Lung (tissue), 12 donors: ENCODE results near the gene PDLIM1. TPM values are rescaled to one million over a fixed set of nuclear protein-coding genes. Genes with fewer than 3 reads are reported as not detected.

Source experiments
- ATAC-seq: fragments of 200-7000 bp; cut with Tn5 transposase; one replicate; pipeline ENCODE4 v1.9.1; 2020; ENCODE audit warnings: moderate number of reproducible peaks; ENCODE audit not compliant: insufficient read depth, low FRiP score
- DNase-seq, 3 donors: peaks; one replicate each; pipeline ENCODE4 v3.0.0-alpha.2; 2013 to 2017
- H3K27ac ChIP-seq, 2 donors: one replicate each; pipeline ENCODE4 v1.5.1; 2013; ENCODE audit warnings: mild to moderate bottlenecking in 2 of 2, moderate library complexity in 2 of 2, control low read depth in 1 of 2, inconsistent platforms in 1 of 2, low read depth in 1 of 2, low read length in 1 of 2
- H3K27me3 ChIP-seq, 3 donors: one replicate each; pipeline ENCODE4 v1.5.1; 2013; ENCODE audit warnings: low read length in 2 of 3; ENCODE audit not compliant: control insufficient read depth in 3 of 3, insufficient read depth in 3 of 3
- H3K36me3 ChIP-seq, 4 donors: one replicate each; pipeline ENCODE4 v1.5.1; 2013; ENCODE audit warnings: low read length in 4 of 4, mild to moderate bottlenecking in 1 of 4, moderate library complexity in 1 of 4; ENCODE audit not compliant: control insufficient read depth in 4 of 4, insufficient read depth in 4 of 4
- H3K4me1 ChIP-seq, 5 donors: one replicate each; pipeline ENCODE4 v1.5.1; 2013; ENCODE audit warnings: low read length in 5 of 5, mild to moderate bottlenecking in 2 of 5, moderate library complexity in 1 of 5; ENCODE audit not compliant: control insufficient read depth in 5 of 5, insufficient read depth in 5 of 5
- H3K4me3 ChIP-seq: one replicate; pipeline ENCODE4 v1.5.1; 2013; ENCODE audit warnings: mild to moderate bottlenecking, control low read depth, moderate library complexity
- H3K9ac ChIP-seq, 2 donors: one replicate each; pipeline ENCODE4 v1.5.1; 2013; ENCODE audit warnings: low read length in 2 of 2, control low read depth in 1 of 2; ENCODE audit not compliant: insufficient read depth in 1 of 2
- H3K9me3 ChIP-seq, 4 donors: one replicate each; pipeline ENCODE4 v1.5.1; 2013; ENCODE audit warnings: low read length in 3 of 4, mild to moderate bottlenecking in 1 of 4, moderate library complexity in 1 of 4; ENCODE audit not compliant: control insufficient read depth in 4 of 4, insufficient read depth in 3 of 4
- CTCF ChIP-seq: IDR thresholded peaks from 2 replicates; pipeline ENCODE4 v1.5.1; 2012; ENCODE audit warnings: mild to moderate bottlenecking; ENCODE audit errors: control extremely low read depth, extremely low read depth
- WGBS, 2 donors: extraction: QIAGEN DNeasy Blood & Tissue Kit; methylation state at CpG; one replicate each; pipeline ENCODE4 v1.1.7; 2013; 5-methylcytosine and 5-hydroxymethylcytosine counted together
- polyA plus RNA-seq, 2 donors: library from polyadenylated mRNA; stranded (reverse); fragments of 200-250 nt; gene quantifications; one replicate each; pipeline ENCODE4 v1.2.1, GENCODE V29; 2013
- total RNA-seq, 2 donors: library from RNA; depleted of rRNA in 1 of 2; stranded (reverse); fragments of >200 nt in 1 of 2; gene quantifications; one replicate each; pipeline ENCODE4 v1.2.1, GENCODE V29; 2014 to 2021
- donor health status: control.
- donor health status: control.
- donor health status: Bipolar disorder and iron deficiency.
- donor health status: healthy.
- donor health status: DM: yes; HTN: yes; CAD: no.

The PDLIM1 gene
- total and polyA plus RNA-seq, 4 donors: 61.4 to 243 (median 178) TPM

GRCh38 chr10:95246582-95247051 is 44.2 kb downstream of the PDLIM1 start:
- Histone ChIP-seq H3K4me1 (peaks cover 0 to 20% (median 4%) of the 10 kb centered on the region in 5 donors), H3K27ac (no peak overlapping the region), H3K9ac (no peak overlapping the region), H3K9me3 (no peaks in the 10 kb centered on the region), H3K4me3 (no peak overlapping the region), H3K36me3 (peaks cover 8 to 35% (median 12%) of the 10 kb centered on the region in 4 donors), H3K27me3 (no peaks in the 10 kb centered on the region)
- DNase-seq (peak; percentile 64 to 81 (median 74)), ATAC-seq (peak; percentile 50)
- WGBS, 2 donors: 5 to 13% methylated on average over 1 of the region's 1 CpG
- peak; percentile 36 for TF ChIP-seq CTCF

GRCh38 chr10:95245425-95246055 is 45.3 kb downstream of the PDLIM1 start:
- Histone ChIP-seq H3K4me1 (peaks cover 0 to 14% (median 4%) of the 10 kb centered on the region in 5 donors), H3K9me3 (no peaks in the 10 kb centered on the region), H3K27me3 (no peaks in the 10 kb centered on the region), H3K27ac (no peak overlapping the region), H3K36me3 (peaks cover 8 to 42% (median 14%) of the 10 kb centered on the region in 4 donors), H3K4me3 (no peak overlapping the region), H3K9ac (no peak overlapping the region)
- 53 to 69% methylated on average over 6 of the region's 6 CpGs for WGBS, 2 donors
- ATAC-seq (no peak), DNase-seq (no peak)
- TF ChIP-seq CTCF: no peak

GRCh38 chr10:95244152-95244551 is 46.7 kb downstream of the PDLIM1 start:
- peaks cover 8 to 40% (median 17%) of the 10 kb centered on the region in 4 donors for H3K36me3 ChIP-seq
- H3K9me3 ChIP-seq: no peaks in the 10 kb centered on the region
- DNase-seq: no peak
- H3K4me1 ChIP-seq: peaks cover 0 to 8% (median 4%) of the 10 kb centered on the region in 5 donors
- ATAC-seq: no peak
- no peaks in the 10 kb centered on the region for H3K27me3 ChIP-seq
- no peak overlapping the region for H3K27ac ChIP-seq
- 86 to 91% methylated on average over 2 of the region's 2 CpGs for WGBS, 2 donors
- TF ChIP-seq CTCF: no peak
- no peak overlapping the region for H3K9ac ChIP-seq
- H3K4me3 ChIP-seq: no peak overlapping the region

- no peak overlapping the region for H3K9ac ChIP-seq
- H3K27me3 ChIP-seq: no peaks in the 10 kb centered on the region
- peaks cover 9 to 38% (median 21%) of the 10 kb centered on the region in 4 donors for H3K36me3 ChIP-seq
- ATAC-seq (no peak), DNase-seq (no peak)
- WGBS, 2 donors: 61 to 73% methylated on average over 3 of the region's 3 CpGs
- H3K4me3 ChIP-seq: no peak overlapping the region
- peaks cover 0 to 8% (median 2%) of the 10 kb centered on the region in 5 donors for H3K4me1 ChIP-seq
- no peaks in the 10 kb centered on the region for H3K9me3 ChIP-seq
- H3K27ac ChIP-seq: no peak overlapping the region
- no peak for TF ChIP-seq CTCF
Observed at GRCh38 chr10:95243318-95243617, 47.5 kb downstream of the PDLIM1 start.
